HCT116 (cell line): Measurements from ENCODE around the gene DENND2A. TPM values are rescaled to one million over a fixed set of nuclear protein-coding genes. Genes with fewer than 3 reads are reported as not detected.
"Not testable (repeated sequence)": the region's sequence is repeated elsewhere in the genome, so short reads cannot be mapped to it uniquely, and the experiment has no call there.

ENCODE experiments used
- ATAC-seq: fragments of 200-7000 bp; cut with Tn5 transposase; 2 replicates; pipeline ENCODE4 v1.9.1; 2020; ENCODE audit warnings: mild to moderate bottlenecking, moderate library complexity
- BruUV-seq: library from RNA; stranded (reverse); fragments of 400-500 nt; replicated peaks from 2 replicates; lab custom pipeline; 2021; lab: Mats Ljungman, UMichigan
- CTCF ChIA-PET: fragments of 300-600 bp; sonication (Branson Sonifier 250); formaldehyde crosslinking; loops from one replicate; lab custom pipeline; 2021; ENCODE audit warnings: antibody characterized with exemption; lab: Charles Lee
- POLR2A ChIA-PET: fragments of 300-600, 350-600 bp; sonication (Branson Sonifier 250); formaldehyde crosslinking; loops from one replicate; lab custom pipeline; 2021; ENCODE audit warnings: antibody characterized with exemption; lab: Charles Lee
- RAD21 ChIA-PET, 2 experiments: fragments of 300-600 bp; sonication (Branson Sonifier 250); formaldehyde crosslinking; loops; one replicate each; lab custom pipeline; 2023; ENCODE audit warnings: low total read pairs in 2 of 2; ENCODE audit not compliant: uncharacterized antibody in 2 of 2, unreplicated experiment in 2 of 2, low non-redundant PET in 1 of 2; lab: Charles Lee
- DNase-seq: peaks from one replicate; pipeline ENCODE4 v3.0.0-alpha.2; 2010; ENCODE audit warnings: low read depth, low spot score
- H2AFZ ChIP-seq: fragments of 200-600 bp; shearing (Covaris generic), sonication (generic); 2 replicates; pipeline ENCODE4 v1.6.1; 2017; ENCODE audit warnings: low read depth, mixed run types, mixed read lengths, antibody characterized with exemption, low read length; ENCODE audit not compliant: poor library complexity, severe bottlenecking
- H3K27ac ChIP-seq: 2 replicates; pipeline ENCODE4 v1.5.1; 2012; ENCODE audit warnings: low read depth, low read length
- H3K27me3 ChIP-seq: fragments of 200-600 bp; sonication (generic); 2 replicates; pipeline ENCODE4 v1.6.1; 2016; ENCODE audit warnings: mixed run types, low read length, mixed read lengths; ENCODE audit not compliant: insufficient read depth
- H3K36me3 ChIP-seq, 2 experiments: fragments of 200-500 bp in 1 of 2; fragments of 200-600 bp in 1 of 2; sonication (Bioruptor generic) in 1 of 2; sonication (generic) in 1 of 2; 2 replicates each; pipeline versions ENCODE4 v1.5.1 to v1.6.1; 2014 to 2016; ENCODE audit warnings: low read length in 2 of 2, inconsistent platforms in 1 of 2, mixed read lengths in 1 of 2, mixed run types in 1 of 2; ENCODE audit not compliant: insufficient read depth in 2 of 2, control insufficient read depth in 1 of 2
- H3K4me1 ChIP-seq, 2 experiments: fragments of 200-600 bp in 1 of 2; sonication (generic) in 1 of 2; 2 replicates each; pipeline versions ENCODE4 v1.5.1 to v1.6.1; 2012 to 2017; ENCODE audit warnings: low read length in 2 of 2, inconsistent platforms in 1 of 2, mild to moderate bottlenecking in 1 of 2, mixed read lengths in 1 of 2, mixed run types in 1 of 2, moderate library complexity in 1 of 2; ENCODE audit not compliant: insufficient read depth in 2 of 2, control insufficient read depth in 1 of 2
- H3K4me2 ChIP-seq: fragments of 200-600 bp; sonication (generic); 2 replicates; pipeline ENCODE4 v1.6.1; 2017; ENCODE audit warnings: mixed run types, low read length, mixed read lengths
- H3K4me3 ChIP-seq, 2 experiments: fragments of 200-600 bp in 1 of 2; sonication (generic) in 1 of 2; replicated peaks in 1 of 2; 2 replicates each; pipeline ENCODE4 v1.5.1; 2011 to 2016; ENCODE audit warnings: low read length in 2 of 2, control low read depth in 1 of 2, low read depth in 1 of 2, mild to moderate bottlenecking in 1 of 2, mixed read lengths in 1 of 2, mixed run types in 1 of 2
- H3K79me2 ChIP-seq: fragments of 200-600 bp; sonication (generic); 2 replicates; pipeline ENCODE4 v1.6.1; 2017; ENCODE audit warnings: mild to moderate bottlenecking, mixed run types, low read length, moderate library complexity, mixed read lengths; ENCODE audit not compliant: insufficient read depth
- H3K9ac ChIP-seq: fragments of 200-600 bp; sonication (generic); 2 replicates; pipeline ENCODE4 v1.6.1; 2016; ENCODE audit warnings: low read length, mixed read lengths
- H3K9me2 ChIP-seq: fragments of 200-600 bp; sonication (generic), shearing (Covaris generic); 2 replicates; pipeline ENCODE4 v1.6.1; 2017; ENCODE audit warnings: mixed run types, mild to moderate bottlenecking, moderate library complexity; ENCODE audit not compliant: insufficient read depth
- H3K9me3 ChIP-seq, 2 experiments: fragments of 200-500 bp in 1 of 2; fragments of 200-600 bp in 1 of 2; sonication (Bioruptor generic) in 1 of 2; sonication (generic) in 1 of 2; 2 replicates each; pipeline ENCODE4 v1.6.1; 2014 to 2017; ENCODE audit warnings: low read length in 2 of 2, mixed read lengths in 2 of 2, inconsistent platforms in 1 of 2, low read depth in 1 of 2, mild to moderate bottlenecking in 1 of 2, mixed run types in 1 of 2, moderate library complexity in 1 of 2; ENCODE audit not compliant: control insufficient read depth in 1 of 2, insufficient read depth in 1 of 2
- H4K20me1 ChIP-seq: fragments of 200-600 bp; sonication (generic), shearing (Covaris generic); 2 replicates; pipeline ENCODE4 v1.6.1; 2017; ENCODE audit warnings: mixed run types, mild to moderate bottlenecking, moderate library complexity; ENCODE audit not compliant: insufficient read depth
- POLR2A ChIP-seq: IDR thresholded peaks from 2 replicates; pipeline ENCODE4 v1.7.0; 2011; ENCODE audit warnings: borderline replicate concordance; ENCODE audit not compliant: insufficient read depth, insufficient read length; ENCODE audit errors: extremely low read depth
- RAD21 ChIP-seq: IDR thresholded peaks from 2 replicates; pipeline ENCODE4 v1.6.1; 2012; ENCODE audit warnings: low read depth, mild to moderate bottlenecking
- SP1 ChIP-seq: IDR thresholded peaks from 2 replicates; pipeline ENCODE4 v1.6.1; 2012; ENCODE audit warnings: low read depth
- intact Hi-C: fragments of 100-400 bp; cut with micrococcal nuclease; formaldehyde crosslinking; loops from 2 replicates; pipeline ENCODE4 v1.10.0; 2022
- total RNA-seq: library from RNA; stranded (reverse); gene quantifications from one replicate; pipeline ENCODE4 v1.2.1, GENCODE V29; 2021; ENCODE audit not compliant: unreplicated experiment
- TF ChIP-seq, protein P1 (sequence below): IDR thresholded peaks from 2 replicates; pipeline ENCODE4 v1.6.1; 2012

DENND2A gene
- total RNA-seq, 1 experiment from 2014 or later: 0.12 TPM

DNA sequence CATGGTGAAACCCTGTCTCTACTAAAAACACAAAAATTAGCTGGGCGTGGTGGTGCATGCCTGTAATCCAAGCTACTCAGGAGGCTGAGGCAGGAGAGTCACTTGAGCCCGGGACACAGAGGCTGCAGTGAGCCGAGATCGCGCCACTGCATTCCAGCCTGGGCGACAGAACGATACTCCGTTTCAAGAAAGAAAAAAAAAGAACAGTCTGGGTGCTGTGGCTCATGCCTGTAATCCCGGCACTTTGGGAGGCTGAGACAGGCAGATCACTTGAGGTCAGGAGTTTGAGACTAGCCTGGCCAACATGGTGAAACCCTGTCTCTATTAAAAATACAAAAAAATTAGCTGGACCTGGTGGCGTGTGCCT lies 15.4 kb downstream of the DENND2A start:
- H3K27ac ChIP-seq, CTCF ChIA-PET, H3K9me2 ChIP-seq, H3K4me2 ChIP-seq, H3K9me3 ChIP-seq, ATAC-seq, H3K4me3 ChIP-seq, DNase-seq, intact Hi-C loops, H3K9ac ChIP-seq, H3K79me2 ChIP-seq, H3K36me3 ChIP-seq, H3K27me3 ChIP-seq, RAD21 ChIA-PET, H2AFZ ChIP-seq, BruUV-seq, H4K20me1 ChIP-seq: not testable (repeated sequence)
- peaks cover 0 to 18% of the 10 kb centered on the region in 2 experiments; a peak in 2 of 4 replicates for H3K4me1 ChIP-seq
- POLR2A ChIA-PET: interaction anchor here (0.5 to 0.6 kb wide), 2 partner anchors 130 to 943 kb away, joined by 3 to 5 read pairs; no protein-coding TSS in a partner anchor

DNA sequence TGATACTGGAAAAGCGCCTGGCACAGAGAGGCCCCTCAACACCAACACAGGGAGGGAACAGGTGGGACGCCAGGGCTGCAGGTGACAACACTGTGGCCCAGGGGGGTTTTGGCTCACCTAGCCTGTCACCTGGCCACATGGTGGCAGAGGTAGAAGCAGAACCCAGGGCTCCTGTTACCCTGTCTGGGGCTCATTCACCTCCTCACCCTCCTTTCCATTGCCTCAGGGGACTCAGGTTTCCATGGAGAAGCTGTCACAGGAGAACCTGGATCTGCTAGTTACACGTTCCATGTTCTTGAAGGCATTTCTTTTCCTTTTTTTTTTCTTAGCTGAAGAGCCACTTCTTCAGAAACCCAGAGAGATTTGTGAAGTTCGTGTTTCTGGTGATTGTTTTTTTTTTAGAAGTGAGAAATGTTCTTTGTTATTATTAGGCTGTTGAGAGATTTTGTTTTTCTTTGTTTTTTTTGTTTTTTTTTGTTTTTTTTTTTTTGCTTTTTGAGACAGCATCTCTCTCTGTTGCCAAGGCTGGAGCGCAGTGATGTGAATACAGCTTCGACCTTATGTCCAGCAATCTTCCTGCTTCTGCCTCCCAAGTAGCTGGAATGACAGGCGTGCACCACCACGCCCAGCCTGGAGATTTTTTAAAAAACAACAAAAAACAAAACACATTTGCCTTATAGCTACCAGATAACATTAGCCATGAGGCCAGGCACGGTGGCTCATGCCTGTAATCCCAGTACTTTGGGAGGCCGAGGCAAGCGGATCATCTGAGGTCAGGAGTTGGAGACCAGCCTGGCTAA lies 16.0 kb downstream of the DENND2A start:
- Histone ChIP-seq H3K79me2 (no peaks in the 10 kb centered on the region), H3K4me1 (peaks cover 0 to 18% of the 10 kb centered on the region in 2 experiments; a peak in 2 of 4 replicates), H3K9me2 (no peaks in the 10 kb centered on the region), H4K20me1 (no peaks in the 10 kb centered on the region), H3K4me2 (no peak overlapping the region), H3K9ac (no peak overlapping the region), H2AFZ (no peak overlapping the region), H3K4me3 (no peak overlapping the region), H3K27ac (no peak overlapping the region), H3K36me3 (no peaks in the 10 kb centered on the region), H3K27me3 (no peaks in the 10 kb centered on the region), H3K9me3 (no peaks in the 10 kb centered on the region)
- TF ChIP-seq RAD21 (0 out of 2 replicates have a peak, but pooled peaks have one; percentile 3), SP1 (no peak), POLR2A (no peak)
- TF ChIP-seq, protein P1, sequence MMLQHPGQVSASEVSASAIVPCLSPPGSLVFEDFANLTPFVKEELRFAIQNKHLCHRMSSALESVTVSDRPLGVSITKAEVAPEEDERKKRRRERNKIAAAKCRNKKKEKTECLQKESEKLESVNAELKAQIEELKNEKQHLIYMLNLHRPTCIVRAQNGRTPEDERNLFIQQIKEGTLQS: no peak
- no peak for DNase-seq
- no TSS peak for BruUV-seq
- ChIA-PET POLR2A (interaction anchor here (0.6 kb wide), 1 partner anchor 129 kb away, joined by 5 read pairs; no protein-coding TSS in a partner anchor), CTCF (no interaction called here), RAD21 (no interaction called here)
- intact Hi-C loops: no loop called here
- ATAC-seq: peak; percentile 63; the same call in 1 of the 2 replicates
